ENCODE data around the gene SLC22A3.

- TF ChIP-seq POLR2A (IDR thresholded peaks at IDR 0.05; ENCODE audit: low read length) (no peak), GATA1 (IDR thresholded peaks at IDR 0.05; ENCODE audit: low read depth, low read length) (no peak)
Observed at GRCh38 chr6:160391419-160392116, 43.4 kb downstream of the SLC22A3 start.

All from erythroblast (primary cell).